Suprapubic skin (tissue), 4 donors: ENCODE measurements around the gene OCIAD2.

ENCODE experiments used
- POLR2A ChIP-seq, 2 donors: fragments of 450-650 bp; IDR thresholded peaks; one replicate each; pipeline ENCODE4 v1.6.1; 2017; ENCODE audit warnings: antibody characterized with exemption in 2 of 2, mild to moderate bottlenecking in 2 of 2, moderate library complexity in 2 of 2
- POLR2AphosphoS5 ChIP-seq, 3 donors: sonication (generic); formaldehyde crosslinking; IDR thresholded peaks; one replicate each; pipeline ENCODE4 v1.6.1; 2017; ENCODE audit warnings: antibody characterized with exemption in 3 of 3
- TF ChIP-seq, protein P1 (sequence below), 2 donors: fragments of 200-600 bp in 1 of 2; fragments of 450-650 bp in 1 of 2; sonication (generic) in 1 of 2; IDR thresholded peaks; one replicate each; pipeline ENCODE4 v1.5.1; 2016 to 2019; ENCODE audit warnings: antibody characterized with exemption in 2 of 2, mild to moderate bottlenecking in 1 of 2, moderate library complexity in 1 of 2

DNA sequence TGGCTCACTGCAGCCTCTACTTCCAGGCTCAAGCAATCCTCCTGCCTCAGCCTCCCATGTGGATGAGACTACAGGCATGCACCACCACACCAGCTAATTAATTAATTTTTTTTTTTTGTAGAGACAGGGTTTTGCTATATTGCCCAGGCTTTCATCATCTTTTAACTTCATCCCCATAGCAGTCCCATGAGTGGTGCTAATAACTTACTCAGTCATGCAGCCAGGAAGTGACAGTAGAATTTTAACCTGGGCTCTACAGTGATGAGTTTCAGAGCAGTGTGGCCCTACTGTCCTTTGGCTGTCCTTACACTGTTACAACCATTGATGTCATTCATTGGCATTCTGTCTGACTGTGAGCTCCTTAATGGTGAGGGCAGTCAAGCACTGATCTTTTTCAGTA lies 3.9 kb upstream of the OCIAD2 start:
- TF ChIP-seq POLR2AphosphoS5 (IDR thresholded peaks at IDR 0.05) (no peak), POLR2A (IDR thresholded peaks at IDR 0.05) (no peak)
- TF ChIP-seq, protein P1, sequence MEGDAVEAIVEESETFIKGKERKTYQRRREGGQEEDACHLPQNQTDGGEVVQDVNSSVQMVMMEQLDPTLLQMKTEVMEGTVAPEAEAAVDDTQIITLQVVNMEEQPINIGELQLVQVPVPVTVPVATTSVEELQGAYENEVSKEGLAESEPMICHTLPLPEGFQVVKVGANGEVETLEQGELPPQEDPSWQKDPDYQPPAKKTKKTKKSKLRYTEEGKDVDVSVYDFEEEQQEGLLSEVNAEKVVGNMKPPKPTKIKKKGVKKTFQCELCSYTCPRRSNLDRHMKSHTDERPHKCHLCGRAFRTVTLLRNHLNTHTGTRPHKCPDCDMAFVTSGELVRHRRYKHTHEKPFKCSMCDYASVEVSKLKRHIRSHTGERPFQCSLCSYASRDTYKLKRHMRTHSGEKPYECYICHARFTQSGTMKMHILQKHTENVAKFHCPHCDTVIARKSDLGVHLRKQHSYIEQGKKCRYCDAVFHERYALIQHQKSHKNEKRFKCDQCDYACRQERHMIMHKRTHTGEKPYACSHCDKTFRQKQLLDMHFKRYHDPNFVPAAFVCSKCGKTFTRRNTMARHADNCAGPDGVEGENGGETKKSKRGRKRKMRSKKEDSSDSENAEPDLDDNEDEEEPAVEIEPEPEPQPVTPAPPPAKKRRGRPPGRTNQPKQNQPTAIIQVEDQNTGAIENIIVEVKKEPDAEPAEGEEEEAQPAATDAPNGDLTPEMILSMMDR (IDR thresholded peaks at IDR 0.05), result no peak
